PC-9 (cell line): Measurements from ENCODE around the gene VPS29. TPM values are rescaled to one million over a fixed set of nuclear protein-coding genes. Genes with fewer than 3 reads are reported as not detected.
"Not testable (repeated sequence)": the region's sequence is repeated elsewhere in the genome, so short reads cannot be mapped to it uniquely, and the experiment has no call there.

ENCODE experiments used
- BruUV-seq: library from RNA; stranded (reverse); fragments of 400-500 nt; replicated peaks from 2 replicates; lab custom pipeline; 2021; lab: Mats Ljungman, UMichigan
- CTCF ChIA-PET: fragments of 300-600 bp; sonication (Branson Sonifier 250); formaldehyde crosslinking; loops from one replicate; lab custom pipeline; 2022; ENCODE audit warnings: antibody characterized with exemption; lab: Charles Lee
- POLR2A ChIA-PET: fragments of 300-600 bp; sonication (Branson Sonifier 250); formaldehyde crosslinking; loops from one replicate; lab custom pipeline; 2022; ENCODE audit warnings: antibody characterized with exemption; ENCODE audit not compliant: unreplicated experiment; lab: Charles Lee
- DNase-seq, 2 experiments: peaks; one replicate each; pipeline versions ENCODE4 v3.0.0 to v3.0.0-alpha.2; 2015 to 2022; ENCODE audit warnings: mixed read lengths in 1 of 2
- H2AFZ ChIP-seq: fragments of 200-600 bp; sonication (generic); 2 replicates; pipeline ENCODE4 v1.8.1; 2017; ENCODE audit warnings: antibody characterized with exemption
- H3F3A ChIP-seq: fragments of 200-600 bp; sonication (generic); 2 replicates; pipeline ENCODE4 v1.8.1; 2017; ENCODE audit warnings: antibody characterized with exemption, mild to moderate bottlenecking, low read depth; ENCODE audit not compliant: insufficient read depth
- H3K27ac ChIP-seq: fragments of 200-600 bp; sonication (generic); 2 replicates; pipeline ENCODE4 v1.6.1; 2016; ENCODE audit warnings: mixed run types
- H3K27me3 ChIP-seq: fragments of 200-600 bp; sonication (generic); 2 replicates; pipeline ENCODE4 v1.6.1; 2016; ENCODE audit warnings: low read depth, mixed run types; ENCODE audit not compliant: insufficient read depth
- H3K36me3 ChIP-seq: fragments of 200-600 bp; sonication (generic); 2 replicates; pipeline ENCODE4 v1.6.1; 2016; ENCODE audit warnings: low read depth, mixed run types
- H3K4me1 ChIP-seq: fragments of 200-600 bp; sonication (generic); replicated peaks from 2 replicates; pipeline ENCODE4 v1.6.1; 2016; ENCODE audit warnings: mixed run types; ENCODE audit not compliant: insufficient read depth
- H3K4me2 ChIP-seq: fragments of 200-600 bp; sonication (generic); 2 replicates; pipeline ENCODE4 v1.6.1; 2017; ENCODE audit warnings: mixed run types
- H3K4me3 ChIP-seq: fragments of 200-600 bp; sonication (generic); 2 replicates; pipeline ENCODE4 v1.6.1; 2016; ENCODE audit warnings: mixed run types
- H3K79me2 ChIP-seq: fragments of 200-600 bp; sonication (generic); 2 replicates; pipeline ENCODE4 v1.6.1; 2017; ENCODE audit warnings: low read depth, mixed run types
- H3K9me2 ChIP-seq: fragments of 200-600 bp; sonication (generic); 2 replicates; pipeline ENCODE4 v1.8.1; 2017; ENCODE audit warnings: mild to moderate bottlenecking; ENCODE audit not compliant: insufficient read depth
- H3K9me3 ChIP-seq: fragments of 200-600 bp; sonication (generic); 2 replicates; pipeline ENCODE4 v1.8.1; 2016; ENCODE audit warnings: low read depth; ENCODE audit not compliant: insufficient read depth
- H4K20me1 ChIP-seq: fragments of 200-600 bp; sonication (generic); 2 replicates; pipeline ENCODE4 v1.8.1; 2017; ENCODE audit not compliant: insufficient read depth
- EZH2 ChIP-seq: fragments of 200-600 bp; sonication (generic); IDR thresholded peaks from 2 replicates; pipeline ENCODE4 v1.8.0; 2017; ENCODE audit warnings: antibody characterized with exemption, low read depth
- intact Hi-C: fragments of 100-400 bp; cut with micrococcal nuclease; formaldehyde crosslinking; loops from one replicate; pipeline ENCODE4 v1.10.0; 2022; ENCODE audit not compliant: unreplicated experiment
- total RNA-seq: library from RNA; stranded (reverse); gene quantifications from 2 replicates; pipeline ENCODE4 v1.2.3, GENCODE V29; 2021
- TF ChIP-seq, protein P1 (sequence below): fragments of 200-600 bp; sonication (generic); conservative IDR thresholded peaks from 2 replicates; pipeline ENCODE4 v1.6.1; 2017; ENCODE audit warnings: mixed run types, antibody characterized with exemption, mild to moderate bottlenecking, moderate library complexity

The VPS29 gene
- total RNA-seq, 1 experiment from 2014 or later = 114 TPM

GRCh38 chr12:110546339-110546738, 44.4 kb upstream of the VPS29 start:
- Histone ChIP-seq H3K27me3 (no peaks in the 10 kb centered on the region), H3K9me3 (no peaks in the 10 kb centered on the region), H3K4me2 (no peak overlapping the region; the same call in 1 of the 2 replicates), H3K4me3 (no peak overlapping the region), H3F3A (peaks cover 17% of the 10 kb centered on the region; the same call in 1 of the 2 replicates), H3K9me2 (no peaks in the 10 kb centered on the region), H3K27ac (peak overlapping the region; percentile 13; the same call in 1 of the 2 replicates), H4K20me1 (peaks cover 2% of the 10 kb centered on the region), H2AFZ (no peak overlapping the region), H3K36me3 (peaks cover 15% of the 10 kb centered on the region; the same call in 1 of the 2 replicates), H3K79me2 (peaks cover 39% of the 10 kb centered on the region), H3K4me1 (peaks cover 13% of the 10 kb centered on the region)
- peak in 1 of 2 experiments; percentile 85 for DNase-seq
- CTCF ChIA-PET = interaction anchor here (0.6 kb wide), 1 partner anchor 34 kb away, joined by 6 read pairs; no protein-coding TSS in a partner anchor
- BruUV-seq = no TSS peak
- POLR2A ChIA-PET = no interaction called here
- intact Hi-C loops = loop anchor here (2.0 to 5.0 kb wide), 2 partner anchors 38 to 44 kb away; partner anchors contain the start of genes RAD9B and VPS29
- TF ChIP-seq, protein P1, sequence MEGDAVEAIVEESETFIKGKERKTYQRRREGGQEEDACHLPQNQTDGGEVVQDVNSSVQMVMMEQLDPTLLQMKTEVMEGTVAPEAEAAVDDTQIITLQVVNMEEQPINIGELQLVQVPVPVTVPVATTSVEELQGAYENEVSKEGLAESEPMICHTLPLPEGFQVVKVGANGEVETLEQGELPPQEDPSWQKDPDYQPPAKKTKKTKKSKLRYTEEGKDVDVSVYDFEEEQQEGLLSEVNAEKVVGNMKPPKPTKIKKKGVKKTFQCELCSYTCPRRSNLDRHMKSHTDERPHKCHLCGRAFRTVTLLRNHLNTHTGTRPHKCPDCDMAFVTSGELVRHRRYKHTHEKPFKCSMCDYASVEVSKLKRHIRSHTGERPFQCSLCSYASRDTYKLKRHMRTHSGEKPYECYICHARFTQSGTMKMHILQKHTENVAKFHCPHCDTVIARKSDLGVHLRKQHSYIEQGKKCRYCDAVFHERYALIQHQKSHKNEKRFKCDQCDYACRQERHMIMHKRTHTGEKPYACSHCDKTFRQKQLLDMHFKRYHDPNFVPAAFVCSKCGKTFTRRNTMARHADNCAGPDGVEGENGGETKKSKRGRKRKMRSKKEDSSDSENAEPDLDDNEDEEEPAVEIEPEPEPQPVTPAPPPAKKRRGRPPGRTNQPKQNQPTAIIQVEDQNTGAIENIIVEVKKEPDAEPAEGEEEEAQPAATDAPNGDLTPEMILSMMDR = no peak
- TF ChIP-seq EZH2 = no peak

- DNase-seq = no peak
- no peak overlapping the region for H3K4me3 ChIP-seq
Observed at GRCh38 chr12:110545812-110546211, 43.9 kb upstream of the VPS29 start.

GRCh38 chr12:110545259-110545658, 43.3 kb upstream of the VPS29 start:
- H3K4me3 ChIP-seq, H3K9me2 ChIP-seq, H2AFZ ChIP-seq, H4K20me1 ChIP-seq, H3K4me2 ChIP-seq, H3K27me3 ChIP-seq, H3K27ac ChIP-seq, POLR2A ChIA-PET, H3K36me3 ChIP-seq, H3K9me3 ChIP-seq: not testable (repeated sequence)
- TSS peak; percentile 23 for BruUV-seq
- H3K79me2 ChIP-seq = peaks cover 39% of the 10 kb centered on the region
- H3K4me1 ChIP-seq = peaks cover 13% of the 10 kb centered on the region
- DNase-seq = peak; percentile 34 to 61
- CTCF ChIA-PET = interaction anchor here (0.6 kb wide), 1 partner anchor 46 kb away, joined by 3 read pairs; no protein-coding TSS in a partner anchor
- intact Hi-C loops = loop anchor here (5.0 kb wide), 1 partner anchor 43 kb away; the partner anchor contains the start of genes RAD9B and VPS29
- peaks cover 17% of the 10 kb centered on the region; the same call in 1 of the 2 replicates for H3F3A ChIP-seq

More at GRCh38 chr12:110545812-110546211, 43.9 kb upstream of the VPS29 start:
- H2AFZ ChIP-seq = no peak overlapping the region
- H3K27me3 ChIP-seq = no peaks in the 10 kb centered on the region
- ChIA-PET POLR2A (no interaction called here), CTCF (interaction anchor here (0.6 kb wide), 2 partner anchors 34 to 46 kb away, joined by 3 to 6 read pairs; no protein-coding TSS in a partner anchor)
- no peaks in the 10 kb centered on the region for H3K9me3 ChIP-seq
- intact Hi-C loops = loop anchor here (2.0 to 5.0 kb wide), 2 partner anchors 39 to 44 kb away; partner anchors contain the start of genes RAD9B and VPS29
- no TSS peak for BruUV-seq
- peaks cover 11% of the 10 kb centered on the region; the same call in 1 of the 2 replicates for H3K36me3 ChIP-seq
- no peaks in the 10 kb centered on the region; the same call in none of the 2 replicates for H4K20me1 ChIP-seq
- H3K4me2 ChIP-seq = no peak overlapping the region
- H3K9me2 ChIP-seq = no peaks in the 10 kb centered on the region
- peaks cover 39% of the 10 kb centered on the region for H3K79me2 ChIP-seq
- TF ChIP-seq, protein P1 = no peak
- TF ChIP-seq EZH2 = no peak
- 0 out of 2 replicates have a peak overlapping the region, but pooled peaks have one; percentile 11 for H3K27ac ChIP-seq
- H3F3A ChIP-seq = peaks cover 17% of the 10 kb centered on the region; the same call in 1 of the 2 replicates
- H3K4me1 ChIP-seq = peaks cover 13% of the 10 kb centered on the region
